ENCODE results near the gene AKAP8L.
A peak's percentile ranks its signal among the peaks of the same experiment; 100 is the strongest.

AKAP8L gene, protein sequence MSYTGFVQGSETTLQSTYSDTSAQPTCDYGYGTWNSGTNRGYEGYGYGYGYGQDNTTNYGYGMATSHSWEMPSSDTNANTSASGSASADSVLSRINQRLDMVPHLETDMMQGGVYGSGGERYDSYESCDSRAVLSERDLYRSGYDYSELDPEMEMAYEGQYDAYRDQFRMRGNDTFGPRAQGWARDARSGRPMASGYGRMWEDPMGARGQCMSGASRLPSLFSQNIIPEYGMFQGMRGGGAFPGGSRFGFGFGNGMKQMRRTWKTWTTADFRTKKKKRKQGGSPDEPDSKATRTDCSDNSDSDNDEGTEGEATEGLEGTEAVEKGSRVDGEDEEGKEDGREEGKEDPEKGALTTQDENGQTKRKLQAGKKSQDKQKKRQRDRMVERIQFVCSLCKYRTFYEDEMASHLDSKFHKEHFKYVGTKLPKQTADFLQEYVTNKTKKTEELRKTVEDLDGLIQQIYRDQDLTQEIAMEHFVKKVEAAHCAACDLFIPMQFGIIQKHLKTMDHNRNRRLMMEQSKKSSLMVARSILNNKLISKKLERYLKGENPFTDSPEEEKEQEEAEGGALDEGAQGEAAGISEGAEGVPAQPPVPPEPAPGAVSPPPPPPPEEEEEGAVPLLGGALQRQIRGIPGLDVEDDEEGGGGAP

DNA sequence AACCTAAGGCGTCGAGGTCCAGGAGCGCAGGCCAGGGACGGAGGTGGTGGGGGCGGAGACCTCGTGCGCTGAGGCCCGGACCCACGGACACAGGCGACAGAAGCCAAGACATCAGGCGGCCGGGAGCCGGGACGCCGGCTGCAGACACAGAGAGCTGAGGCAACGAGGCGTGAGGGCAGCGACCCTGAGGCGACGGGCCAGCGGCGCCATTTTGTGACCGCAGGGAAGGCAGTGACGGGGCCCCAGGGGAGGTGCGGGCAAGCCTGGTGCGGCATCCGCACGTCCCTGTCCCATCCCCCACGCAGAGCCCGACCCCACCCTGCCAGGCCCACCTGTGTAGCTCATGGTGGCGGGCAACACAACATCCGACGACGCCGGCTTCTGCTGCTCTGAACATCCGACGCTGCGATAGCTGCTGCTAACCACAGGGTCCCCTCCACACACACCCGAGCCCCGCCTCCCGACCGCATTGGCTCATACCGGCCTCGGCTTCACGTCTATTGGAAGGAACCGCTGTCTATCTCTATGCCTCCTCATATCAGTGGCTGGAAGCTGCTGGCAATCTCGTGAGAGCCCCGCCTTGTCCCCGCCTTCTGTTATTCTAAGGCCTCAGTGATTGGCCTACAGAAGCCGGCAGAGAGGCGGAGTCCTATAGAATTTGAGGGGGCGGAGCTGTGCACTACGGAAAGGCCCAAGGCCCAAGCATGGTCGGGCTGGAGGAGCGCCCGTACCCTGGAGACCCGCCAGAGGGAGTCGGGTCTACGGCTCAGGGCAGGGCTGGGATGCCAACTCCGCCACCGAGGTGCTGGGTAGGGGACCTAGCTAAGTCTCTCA is at the start of gene AKAP8L:
Gene AKAP8L, minus strand, starts transcription at position 410 of the 834 bp plus-strand sequence. Its CDS starts 65 bp downstream, at position 345.
- peaks cover 24% of the 10 kb centered on the region for H4K20me1 ChIP-seq (ENCODE audit: insufficient read depth, low read length)
- H2AFZ ChIP-seq (ENCODE audit: low read depth, low read length) = peak within 1 kb of the TSS; percentile 81
- H3K4me2 ChIP-seq (ENCODE audit: insufficient read depth, low read length) = peak within 1 kb of the TSS; percentile 92
- H3K36me3 ChIP-seq (ENCODE audit: insufficient read depth, low read length) = peaks cover 33% of the 10 kb centered on the region
- peak within 1 kb of the TSS; percentile 79 for H3K27ac ChIP-seq (ENCODE audit: low read length)
- DNase-seq (peak; percentile 100), ATAC-seq (ENCODE audit: insufficient read depth, low read depth) (peak; percentile 94)
- H3K9ac ChIP-seq (ENCODE audit: low read depth, low read length) = peak within 1 kb of the TSS; percentile 72
- TF ChIP-seq EZH2 (IDR thresholded peaks at IDR 0.05; ENCODE audit: borderline replicate concordance, low read depth, low read length, severe bottlenecking) = no peak
- TF ChIP-seq, protein P1, sequence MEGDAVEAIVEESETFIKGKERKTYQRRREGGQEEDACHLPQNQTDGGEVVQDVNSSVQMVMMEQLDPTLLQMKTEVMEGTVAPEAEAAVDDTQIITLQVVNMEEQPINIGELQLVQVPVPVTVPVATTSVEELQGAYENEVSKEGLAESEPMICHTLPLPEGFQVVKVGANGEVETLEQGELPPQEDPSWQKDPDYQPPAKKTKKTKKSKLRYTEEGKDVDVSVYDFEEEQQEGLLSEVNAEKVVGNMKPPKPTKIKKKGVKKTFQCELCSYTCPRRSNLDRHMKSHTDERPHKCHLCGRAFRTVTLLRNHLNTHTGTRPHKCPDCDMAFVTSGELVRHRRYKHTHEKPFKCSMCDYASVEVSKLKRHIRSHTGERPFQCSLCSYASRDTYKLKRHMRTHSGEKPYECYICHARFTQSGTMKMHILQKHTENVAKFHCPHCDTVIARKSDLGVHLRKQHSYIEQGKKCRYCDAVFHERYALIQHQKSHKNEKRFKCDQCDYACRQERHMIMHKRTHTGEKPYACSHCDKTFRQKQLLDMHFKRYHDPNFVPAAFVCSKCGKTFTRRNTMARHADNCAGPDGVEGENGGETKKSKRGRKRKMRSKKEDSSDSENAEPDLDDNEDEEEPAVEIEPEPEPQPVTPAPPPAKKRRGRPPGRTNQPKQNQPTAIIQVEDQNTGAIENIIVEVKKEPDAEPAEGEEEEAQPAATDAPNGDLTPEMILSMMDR (IDR thresholded peaks at IDR 0.05; ENCODE audit: borderline replicate concordance, extremely low read depth, low read length, poor library complexity, severe bottlenecking) = peak; percentile 95
- H3K4me1 ChIP-seq (ENCODE audit: insufficient read depth, low read length) = peaks cover 39% of the 10 kb centered on the region
- H3K27me3 ChIP-seq (ENCODE audit: insufficient read depth, low read length, poor library complexity) = no peaks in the 10 kb centered on the region
- H3K79me2 ChIP-seq (ENCODE audit: insufficient read depth, low read length) = peaks cover 49% of the 10 kb centered on the region
- no peaks in the 10 kb centered on the region for H3K9me3 ChIP-seq (ENCODE audit: insufficient read depth, low read length, severe bottlenecking)
- H3K4me3 ChIP-seq (ENCODE audit: low read depth in 1 of 2, low read length in 2 of 2) = peak within 1 kb of the TSS; percentile 82 to 86

DNA sequence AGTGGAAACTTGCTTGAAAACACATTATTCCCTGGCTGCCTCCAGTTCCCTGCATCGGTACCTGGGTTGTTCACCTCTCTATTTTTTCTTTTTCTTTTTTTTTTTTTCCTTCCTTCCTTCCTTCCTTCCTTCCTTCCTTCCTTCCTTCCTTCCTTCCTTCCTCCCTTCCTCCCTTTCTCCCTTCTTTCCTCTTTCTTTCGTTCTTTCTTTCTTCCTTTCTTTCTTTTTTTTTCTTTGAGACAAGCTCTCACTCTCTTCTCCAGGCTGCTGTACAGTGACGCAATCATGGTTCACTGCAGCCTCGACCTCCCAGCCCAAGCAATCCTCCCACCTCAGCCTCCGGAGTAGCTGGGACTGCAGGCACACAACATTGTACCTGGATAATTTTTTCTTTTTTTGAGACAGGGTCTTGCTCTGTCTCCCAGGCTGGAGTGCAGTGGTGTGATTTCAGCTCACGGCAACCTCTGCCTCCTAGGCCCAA is 49.0 kb upstream of the AKAP8L start:
- Histone ChIP-seq H3K36me3 (ENCODE audit: insufficient read depth, low read length) (no peaks in the 10 kb centered on the region; the same call in 1 of the 2 replicates), H3K4me3 (ENCODE audit: low read depth in 1 of 2, low read length in 2 of 2) (no peak overlapping the region), H3K79me2 (ENCODE audit: insufficient read depth, low read length) (peaks cover 12% of the 10 kb centered on the region), H3K9me3 (ENCODE audit: insufficient read depth, low read length, severe bottlenecking) (no peaks in the 10 kb centered on the region), H3K9ac (ENCODE audit: low read depth, low read length) (no peak overlapping the region), H3K27me3 (ENCODE audit: insufficient read depth, low read length, poor library complexity) (no peaks in the 10 kb centered on the region), H4K20me1 (ENCODE audit: insufficient read depth, low read length) (no peaks in the 10 kb centered on the region), H3K27ac (ENCODE audit: low read length) (no peak overlapping the region), H3K4me2 (ENCODE audit: insufficient read depth, low read length) (no peak overlapping the region), H2AFZ (ENCODE audit: low read depth, low read length) (no peak overlapping the region), H3K4me1 (ENCODE audit: insufficient read depth, low read length) (peaks cover 42% of the 10 kb centered on the region)
- TF ChIP-seq, protein P1 (IDR thresholded peaks at IDR 0.05; ENCODE audit: borderline replicate concordance, extremely low read depth, low read length, poor library complexity, severe bottlenecking) = no peak
- TF ChIP-seq EZH2 (IDR thresholded peaks at IDR 0.05; ENCODE audit: borderline replicate concordance, low read depth, low read length, severe bottlenecking) = no peak
- ATAC-seq (ENCODE audit: insufficient read depth, low read depth) (no peak), DNase-seq (no peak)

DNA sequence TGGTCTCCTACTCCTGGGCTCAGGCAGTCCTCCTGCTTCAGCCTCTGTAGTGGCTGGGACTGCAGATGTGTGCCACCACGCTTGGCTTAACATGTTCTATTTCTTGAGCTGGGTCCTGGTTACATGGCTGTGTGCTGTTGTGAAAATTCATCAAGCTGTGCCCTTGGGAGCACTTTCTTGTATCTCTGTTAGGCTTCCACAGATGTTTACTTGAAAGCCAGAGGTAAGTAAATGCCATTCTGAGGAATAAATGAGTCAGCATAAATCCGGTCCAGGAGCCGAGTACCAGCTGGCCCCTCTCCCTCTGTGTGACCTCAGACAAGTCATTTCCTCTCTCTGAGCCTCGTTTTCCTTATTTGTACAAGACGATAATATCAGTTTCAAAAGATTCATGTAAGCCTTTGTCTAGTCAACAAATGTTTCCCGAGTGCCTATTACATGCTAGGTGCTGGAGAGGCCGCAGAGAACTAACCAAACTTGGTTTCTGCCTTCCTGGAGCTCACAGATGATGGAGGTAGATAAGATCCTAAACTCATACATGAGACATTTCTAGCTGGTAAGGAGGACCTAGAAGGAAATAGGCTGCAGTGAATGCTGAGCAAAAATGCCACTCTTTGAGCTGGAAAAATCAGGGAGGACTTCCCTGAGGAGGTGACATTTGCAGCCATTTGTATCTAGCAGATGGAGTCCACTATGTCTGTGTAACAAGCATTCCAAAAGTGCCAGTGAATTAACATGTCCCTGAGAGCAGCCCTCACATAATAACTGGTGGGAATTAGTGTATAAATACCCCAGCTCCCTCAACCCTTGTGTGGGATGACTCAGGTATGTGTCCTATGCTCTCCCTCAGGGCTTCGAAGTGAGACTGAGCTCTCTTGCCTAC is 48.3 kb upstream of the AKAP8L start:
- peak overlapping the region; percentile 1 for H3K9ac ChIP-seq (ENCODE audit: low read depth, low read length)

More for the DNA sequence above, 48.3 kb upstream of the AKAP8L start:
- DNase-seq = peak; percentile 78
- peak; percentile 51 for ATAC-seq (ENCODE audit: insufficient read depth, low read depth)
- peak overlapping the region; percentile 70 for H3K27ac ChIP-seq (ENCODE audit: low read length)
- H3K4me3 ChIP-seq (ENCODE audit: low read depth in 1 of 2, low read length in 2 of 2) = no peak overlapping the region
- H4K20me1 ChIP-seq (ENCODE audit: insufficient read depth, low read length) = no peaks in the 10 kb centered on the region
- H3K4me1 ChIP-seq (ENCODE audit: insufficient read depth, low read length) = peaks cover 48% of the 10 kb centered on the region
- TF ChIP-seq, protein P1 (IDR thresholded peaks at IDR 0.05; ENCODE audit: borderline replicate concordance, extremely low read depth, low read length, poor library complexity, severe bottlenecking) = no peak
- no peak for TF ChIP-seq EZH2 (IDR thresholded peaks at IDR 0.05; ENCODE audit: borderline replicate concordance, low read depth, low read length, severe bottlenecking)
- H3K9me3 ChIP-seq (ENCODE audit: insufficient read depth, low read length, severe bottlenecking) = no peaks in the 10 kb centered on the region
- peaks cover 4% of the 10 kb centered on the region; the same call in 1 of the 2 replicates for H3K36me3 ChIP-seq (ENCODE audit: insufficient read depth, low read length)
- H3K79me2 ChIP-seq (ENCODE audit: insufficient read depth, low read length) = peaks cover 16% of the 10 kb centered on the region
- H3K27me3 ChIP-seq (ENCODE audit: insufficient read depth, low read length, poor library complexity) = no peaks in the 10 kb centered on the region
- no peak overlapping the region for H2AFZ ChIP-seq (ENCODE audit: low read depth, low read length)
- peak overlapping the region; percentile 49; the same call in 1 of the 2 replicates for H3K4me2 ChIP-seq (ENCODE audit: insufficient read depth, low read length)
